SK-N-SH (cell line): ENCODE results near the gene PPP2R3B. TPM values are rescaled to one million over a fixed set of nuclear protein-coding genes. Genes with fewer than 3 reads are reported as not detected.

Source experiments
- CTCF ChIA-PET: fragments of 300-600, 350-600 bp; formaldehyde crosslinking; extraction: SDS; loops from one replicate; lab custom pipeline; 2021; lab: Yijun Ruan, JAX
- POLR2A ChIA-PET: fragments of 350-600 bp; sonication (Branson Sonifier 250); formaldehyde crosslinking; extraction: SDS; loops from one replicate; lab custom pipeline; 2020; ENCODE audit warnings: antibody characterized with exemption, inconsistent platforms; lab: Yijun Ruan, JAX
- DNase-seq: peaks from one replicate; pipeline ENCODE4 v3.0.0; 2012
- H2AFZ ChIP-seq: fragments of 200-600 bp; sonication (generic); 2 replicates; pipeline ENCODE4 v1.8.1; 2016; ENCODE audit warnings: antibody characterized with exemption, mild to moderate bottlenecking, low read depth
- H3F3A ChIP-seq: fragments of 200-600 bp; sonication (generic); replicated peaks from 2 replicates; pipeline ENCODE3; 2016; ENCODE audit warnings: antibody characterized with exemption, mild to moderate bottlenecking; ENCODE audit not compliant: insufficient read depth
- H3K27ac ChIP-seq, 2 experiments: fragments of 200-500 bp in 1 of 2; fragments of 200-600 bp in 1 of 2; sonication (Bioruptor generic) in 1 of 2; sonication (generic), shearing (Covaris generic) in 1 of 2; 2 replicates each; pipeline versions ENCODE4 v1.5.1 to v1.6.1; 2014 to 2016; ENCODE audit warnings: low read depth in 2 of 2, inconsistent platforms in 1 of 2, low read length in 1 of 2, mild to moderate bottlenecking in 1 of 2, mixed read lengths in 1 of 2
- H3K27me3 ChIP-seq: fragments of 200-600 bp; sonication (generic), shearing (Covaris generic); 2 replicates; pipeline ENCODE4 v1.6.1; 2016; ENCODE audit warnings: mixed run types; ENCODE audit not compliant: insufficient read depth
- H3K36me3 ChIP-seq, 2 experiments: fragments of 200-500 bp in 1 of 2; fragments of 200-600 bp in 1 of 2; sonication (Bioruptor generic) in 1 of 2; sonication (generic) in 1 of 2; replicated peaks in 1 of 2; 2 replicates each; pipeline versions ENCODE3 to v1.5.1; 2014 to 2016; ENCODE audit warnings: low read length in 1 of 2, mild to moderate bottlenecking in 1 of 2; ENCODE audit not compliant: insufficient read depth in 2 of 2, control insufficient read depth in 1 of 2
- H3K4me1 ChIP-seq, 2 experiments: fragments of 200-500 bp in 1 of 2; fragments of 200-600 bp in 1 of 2; sonication (Bioruptor generic) in 1 of 2; sonication (generic), shearing (Covaris generic) in 1 of 2; 2 replicates each; pipeline versions ENCODE4 v1.5.1 to v1.6.1; 2014 to 2016; ENCODE audit warnings: low read depth in 1 of 2, low read length in 1 of 2, mixed run types in 1 of 2; ENCODE audit not compliant: insufficient read depth in 2 of 2, control insufficient read depth in 1 of 2
- H3K4me2 ChIP-seq: fragments of 200-600 bp; sonication (generic), shearing (Covaris generic); 2 replicates; pipeline ENCODE4 v1.6.1; 2017; ENCODE audit warnings: mixed run types
- H3K4me3 ChIP-seq, 2 experiments: fragments of 200-500 bp in 1 of 2; fragments of 200-600 bp in 1 of 2; sonication (Bioruptor generic) in 1 of 2; sonication (generic), shearing (Covaris generic) in 1 of 2; 2 replicates each; pipeline versions ENCODE4 v1.5.1 to v1.8.1; 2014 to 2016; ENCODE audit warnings: low read depth in 2 of 2, inconsistent platforms in 1 of 2, low read length in 1 of 2, mild to moderate bottlenecking in 1 of 2, mixed read lengths in 1 of 2, moderate library complexity in 1 of 2
- H3K79me2 ChIP-seq: fragments of 200-600 bp; sonication (generic); 2 replicates; pipeline ENCODE4 v1.8.1; 2017; ENCODE audit warnings: mild to moderate bottlenecking; ENCODE audit not compliant: insufficient read depth
- H3K9ac ChIP-seq: fragments of 200-600 bp; sonication (generic); 2 replicates; pipeline ENCODE4 v1.6.1; 2017; ENCODE audit warnings: mixed run types
- H3K9me2 ChIP-seq: fragments of 200-600 bp; sonication (generic); 2 replicates; pipeline ENCODE4 v1.6.1; 2017; ENCODE audit warnings: mixed run types
- H3K9me3 ChIP-seq: fragments of 200-600 bp; sonication (generic); 2 replicates; pipeline ENCODE4 v1.6.1; 2017; ENCODE audit warnings: mixed run types, mild to moderate bottlenecking, moderate library complexity
- H4K20me1 ChIP-seq: fragments of 200-600 bp; sonication (generic); 2 replicates; pipeline ENCODE4 v1.6.1; 2017; ENCODE audit warnings: mild to moderate bottlenecking, mixed run types; ENCODE audit not compliant: insufficient read depth
- FOSL2 ChIP-seq: IDR thresholded peaks from 2 replicates; pipeline ENCODE4 v1.4.0; 2012; ENCODE audit warnings: low read depth, mild to moderate bottlenecking, moderate library complexity, borderline replicate concordance
- FOXJ3 ChIP-seq: sonication (generic); formaldehyde crosslinking; IDR thresholded peaks from 2 replicates; pipeline ENCODE4 v1.5.1; 2020; ENCODE audit warnings: mild to moderate bottlenecking, missing genetic modification reagents
- FOXM1 ChIP-seq: IDR thresholded peaks from 2 replicates; pipeline ENCODE4 v1.4.0; 2012; ENCODE audit warnings: low read depth, mild to moderate bottlenecking
- IRF3 ChIP-seq: fragments of 150-350 bp; IDR thresholded peaks from 2 replicates; pipeline ENCODE4 v1.6.1; 2016; ENCODE audit warnings: mild to moderate bottlenecking, low read depth, low read length
- MEF2A ChIP-seq: IDR thresholded peaks from 2 replicates; pipeline ENCODE4 v1.4.0; 2012; ENCODE audit warnings: low read depth, borderline replicate concordance
- MXI1 ChIP-seq: IDR thresholded peaks from 2 replicates; pipeline ENCODE4 v1.6.1; 2012; ENCODE audit warnings: mild to moderate bottlenecking, low read depth, low read length, improper control_type of control experiment
- NRF1 ChIP-seq: IDR thresholded peaks from 2 replicates; pipeline ENCODE4 v1.6.1; 2012; ENCODE audit warnings: low read depth, mild to moderate bottlenecking, low read length
- PBX3 ChIP-seq: IDR thresholded peaks from 2 replicates; pipeline ENCODE4; 2012
- RAD21 ChIP-seq: IDR thresholded peaks from 2 replicates; pipeline ENCODE4 v1.6.1; 2012; ENCODE audit warnings: mild to moderate bottlenecking, low read length
- REST ChIP-seq: IDR thresholded peaks from 2 replicates; pipeline ENCODE4 v1.6.1; 2012; ENCODE audit warnings: mild to moderate bottlenecking, low read depth, low read length, moderate library complexity
- RFX5 ChIP-seq: IDR thresholded peaks from 2 replicates; pipeline ENCODE4 v1.6.1; 2012; ENCODE audit warnings: mild to moderate bottlenecking, improper control_type of control experiment, low read length
- SIN3A ChIP-seq: IDR thresholded peaks from 2 replicates; pipeline ENCODE4 v1.6.1; 2012; ENCODE audit warnings: low read depth, mild to moderate bottlenecking, low read length, moderate library complexity, borderline replicate concordance
- WGBS: methylation state at CpG from one replicate; pipeline ENCODE4 v1.1.6; 2017; ENCODE audit warnings: low lambda C conversion rate; 5-methylcytosine and 5-hydroxymethylcytosine counted together
- polyA plus RNA-seq, 3 experiments: library from polyadenylated mRNA; depleted of rRNA; stranded (reverse); fragments of >200 nt; gene quantifications; 2 replicates each; pipeline ENCODE4 v1.2.3, GENCODE V29; 2012

The PPP2R3B gene
- polyA plus RNA-seq, 1 of the 3 experiments (the other 2 are of a cell fraction): 19.4 TPM

- Histone ChIP-seq H3K27me3 (no peaks in the 10 kb centered on the region), H3K9me3 (no peaks in the 10 kb centered on the region), H4K20me1 (peaks cover 5% of the 10 kb centered on the region; the same call in 1 of the 2 replicates), H3F3A (no peaks in the 10 kb centered on the region), H3K4me2 (no peak overlapping the region), H3K9ac (no peak overlapping the region), H3K79me2 (no peaks in the 10 kb centered on the region; the same call in 1 of the 2 replicates), H2AFZ (no peak overlapping the region), H3K36me3 (no peaks in the 10 kb centered on the region), H3K4me3 (no peak overlapping the region)
- DNase-seq: no peak
- CTCF ChIA-PET: no interaction called here
- POLR2A ChIA-PET: no interaction called here
- WGBS: 89% methylated on average over 25 of the region's 43 CpGs
- TF ChIP-seq FOSL2 (no peak), PBX3 (no peak), FOXM1 (no peak), FOXJ3 (CRISPR knock-in tag) (no peak), REST (no peak), SIN3A (no peak), RAD21 (no peak), RFX5 (no peak), NRF1 (no peak), MEF2A (no peak), MXI1 (no peak), IRF3 (no peak)
- TF ChIP-seq, all 33 proteins: peak for 0
- Histone ChIP-seq H3K9me2 (no peaks in the 10 kb centered on the region), H3K4me1 (peaks cover 0 to 7% of the 10 kb centered on the region in 2 experiments; a peak in 1 of 4 replicates), H3K27ac (no peak overlapping the region)
Measured at GRCh38 chrX:370244-370962, 16.3 kb downstream of the PPP2R3B start.
